Measurements from ENCODE around the gene SH2D3C.

- TF ChIP-seq CTCF (IDR thresholded peaks at IDR 0.05) (no peak), TP53 (CRISPR knock-in tag; IDR thresholded peaks at IDR 0.05) (no peak)
Observed at GRCh38 chr9:127822108-127822507, 43.6 kb upstream of the SH2D3C start.

Measured in A549 (cell line).